ENCODE data around the gene WASF3. TPM values are rescaled to one million over a fixed set of nuclear protein-coding genes. Genes with fewer than 3 reads are reported as not detected.

The WASF3 gene
- total RNA-seq, 2 experiments from 2014 or later: 0.37 to 0.44 TPM

GRCh38 chr13:26706381-26706780, 148.9 kb downstream of the WASF3 start:
- intact Hi-C loops (cut with DNase I, micrococcal nuclease): loop anchor here (5.0 kb wide), 2 partner anchors 81 to 226 kb away; no protein-coding TSS in a partner anchor
- Mint-ChIP-seq H3K27ac (no peak overlapping the region), H3K27me3 (no peaks in the 10 kb centered on the region), H3K36me3 (ENCODE audit: low read depth) (no peaks in the 10 kb centered on the region), H3K4me1 (no peaks in the 10 kb centered on the region), H3K9me3 (ENCODE audit: low read depth) (no peaks in the 10 kb centered on the region), H3K4me3 (no peak overlapping the region)
- POLR2A ChIA-PET: no interaction called here
- ATAC-seq (no peak), DNase-seq (no peak)
- CTCF ChIA-PET: interaction anchor here (0.8 to 3.4 kb wide), 4 partner anchors 14 to 209 kb away, joined by 3 to 15 read pairs (median 4); no protein-coding TSS in a partner anchor

GRCh38 chr13:26707122-26708006, 149.9 kb downstream of the WASF3 start:
- ChIA-PET POLR2A (no interaction called here), CTCF (interaction anchor here (0.6 to 3.4 kb wide), 7 partner anchors 12 to 504 kb away, joined by 3 to 15 read pairs (median 4); no protein-coding TSS in a partner anchor)
- DNase-seq: peak; percentile 63
- Mint-ChIP-seq H3K4me3 (no peak overlapping the region), H3K4me1 (no peaks in the 10 kb centered on the region), H3K9me3 (ENCODE audit: low read depth) (no peaks in the 10 kb centered on the region), H3K36me3 (ENCODE audit: low read depth) (no peaks in the 10 kb centered on the region), H3K27ac (no peak overlapping the region), H3K27me3 (no peaks in the 10 kb centered on the region)
- intact Hi-C loops (cut with DNase I, micrococcal nuclease): loop anchor here (1.0 to 5.0 kb wide), 4 partner anchors 80 to 225 kb away; no protein-coding TSS in a partner anchor
- peak; percentile 85 for ATAC-seq

- DNase-seq: no peak
- POLR2A ChIA-PET: no interaction called here
- H3K36me3 Mint-ChIP-seq (ENCODE audit: low read depth): no peaks in the 10 kb centered on the region
Measured at GRCh38 chr13:26708007-26708297, 150.5 kb downstream of the WASF3 start.

GRCh38 chr13:26709461-26709860, 152.0 kb downstream of the WASF3 start:
- Mint-ChIP-seq H3K27ac (no peak overlapping the region), H3K27me3 (no peaks in the 10 kb centered on the region), H3K36me3 (ENCODE audit: low read depth) (no peaks in the 10 kb centered on the region), H3K4me3 (no peak overlapping the region), H3K9me3 (ENCODE audit: low read depth) (peaks cover 5% of the 10 kb centered on the region), H3K4me1 (no peaks in the 10 kb centered on the region)
- POLR2A ChIA-PET: no interaction called here
- CTCF ChIA-PET: no interaction called here
- intact Hi-C loops (cut with DNase I, micrococcal nuclease): loop anchor here (5.0 kb wide), 2 partner anchors 78 to 223 kb away; no protein-coding TSS in a partner anchor
- no peak for DNase-seq
- ATAC-seq: no peak

More at GRCh38 chr13:26708007-26708297, 150.5 kb downstream of the WASF3 start:
- H3K9me3 Mint-ChIP-seq (ENCODE audit: low read depth): peaks cover 5% of the 10 kb centered on the region
- H3K27me3 Mint-ChIP-seq: no peaks in the 10 kb centered on the region
- CTCF ChIA-PET: interaction anchor here (0.8 to 3.4 kb wide), 4 partner anchors 11 to 505 kb away, joined by 3 to 15 read pairs (median 4); no protein-coding TSS in a partner anchor
- H3K4me1 Mint-ChIP-seq: no peaks in the 10 kb centered on the region
- no peak for ATAC-seq
- no peak overlapping the region for H3K27ac Mint-ChIP-seq
- intact Hi-C loops (cut with DNase I, micrococcal nuclease): loop anchor here (5.0 kb wide), 2 partner anchors 79 to 224 kb away; no protein-coding TSS in a partner anchor
- no peak overlapping the region for H3K4me3 Mint-ChIP-seq

- ATAC-seq (no peak), DNase-seq (no peak)
- Mint-ChIP-seq H3K36me3 (ENCODE audit: low read depth) (no peaks in the 10 kb centered on the region), H3K4me3 (no peak overlapping the region), H3K27me3 (no peaks in the 10 kb centered on the region), H3K9me3 (ENCODE audit: low read depth) (peaks cover 5% of the 10 kb centered on the region), H3K4me1 (no peaks in the 10 kb centered on the region), H3K27ac (no peak overlapping the region)
- intact Hi-C loops (cut with DNase I, micrococcal nuclease): no loop called here
- POLR2A ChIA-PET: no interaction called here
- CTCF ChIA-PET: interaction anchor here (0.7 to 1.6 kb wide), 3 partner anchors 12 to 104 kb away, joined by 3 to 6 read pairs (median 3); no protein-coding TSS in a partner anchor
Measured at GRCh38 chr13:26710166-26710565, 152.7 kb downstream of the WASF3 start.

GRCh38 chr13:26711211-26711610, 153.7 kb downstream of the WASF3 start:
- H3K4me1 Mint-ChIP-seq: no peaks in the 10 kb centered on the region
- no peaks in the 10 kb centered on the region for H3K27me3 Mint-ChIP-seq
- ATAC-seq (no peak), DNase-seq (no peak)
- no peaks in the 10 kb centered on the region for H3K36me3 Mint-ChIP-seq (ENCODE audit: low read depth)
- intact Hi-C loops (cut with DNase I, micrococcal nuclease): no loop called here
- POLR2A ChIA-PET: no interaction called here
- no peak overlapping the region for H3K4me3 Mint-ChIP-seq
- H3K27ac Mint-ChIP-seq: no peak overlapping the region
- H3K9me3 Mint-ChIP-seq (ENCODE audit: low read depth): peaks cover 5% of the 10 kb centered on the region
- CTCF ChIA-PET: interaction anchor here (0.7 to 1.6 kb wide), 4 partner anchors 13 to 957 kb away, joined by 3 to 8 read pairs (median 4); no protein-coding TSS in a partner anchor

GRCh38 chr13:26713341-26713740, 155.9 kb downstream of the WASF3 start:
- no peak overlapping the region for H3K27ac Mint-ChIP-seq
- no peak for DNase-seq
- ChIA-PET POLR2A (no interaction called here), CTCF (interaction anchor here (0.6 to 0.9 kb wide), 2 partner anchors 218 to 1003 kb away, joined by 3 to 4 read pairs; no protein-coding TSS in a partner anchor)
- peaks cover 5% of the 10 kb centered on the region for H3K9me3 Mint-ChIP-seq (ENCODE audit: low read depth)
- no peaks in the 10 kb centered on the region for H3K27me3 Mint-ChIP-seq
- ATAC-seq: no peak
- no peak overlapping the region for H3K4me3 Mint-ChIP-seq
- H3K4me1 Mint-ChIP-seq: no peaks in the 10 kb centered on the region
- intact Hi-C loops (cut with DNase I, micrococcal nuclease): no loop called here
- no peaks in the 10 kb centered on the region for H3K36me3 Mint-ChIP-seq (ENCODE audit: low read depth)

- CTCF ChIA-PET: interaction anchor here (1.3 kb wide), 1 partner anchor 18 kb away, joined by 3 read pairs; no protein-coding TSS in a partner anchor
- no peaks in the 10 kb centered on the region for H3K36me3 Mint-ChIP-seq (ENCODE audit: low read depth)
- peaks cover 18% of the 10 kb centered on the region for H3K4me1 Mint-ChIP-seq
- no peaks in the 10 kb centered on the region for H3K27me3 Mint-ChIP-seq
- POLR2A ChIA-PET: no interaction called here
- H3K4me3 Mint-ChIP-seq: no peak overlapping the region
- peaks cover 5% of the 10 kb centered on the region for H3K9me3 Mint-ChIP-seq (ENCODE audit: low read depth)
- no peak overlapping the region for H3K27ac Mint-ChIP-seq
- DNase-seq: no peak
- ATAC-seq: no peak
- intact Hi-C loops (cut with DNase I, micrococcal nuclease): no loop called here
Measured at GRCh38 chr13:26716984-26717383, 159.5 kb downstream of the WASF3 start.

- intact Hi-C loops (cut with DNase I, micrococcal nuclease): no loop called here
- H3K4me1 Mint-ChIP-seq: peaks cover 24% of the 10 kb centered on the region
- no peak overlapping the region for H3K27ac Mint-ChIP-seq
- DNase-seq (no peak), ATAC-seq (no peak)
- no peaks in the 10 kb centered on the region for H3K9me3 Mint-ChIP-seq (ENCODE audit: low read depth)
- ChIA-PET CTCF (interaction anchor here (0.5 to 1.8 kb wide), 4 partner anchors 20 to 213 kb away, joined by 3 to 5 read pairs (median 4); no protein-coding TSS in a partner anchor), POLR2A (no interaction called here)
- no peak overlapping the region for H3K4me3 Mint-ChIP-seq
- H3K36me3 Mint-ChIP-seq (ENCODE audit: low read depth): no peaks in the 10 kb centered on the region
- no peaks in the 10 kb centered on the region for H3K27me3 Mint-ChIP-seq
Measured at GRCh38 chr13:26718146-26718545, 160.7 kb downstream of the WASF3 start.

GRCh38 chr13:26718872-26719271, 161.4 kb downstream of the WASF3 start:
- peaks cover 24% of the 10 kb centered on the region for H3K4me1 Mint-ChIP-seq
- ChIA-PET CTCF (interaction anchor here (0.8 to 2.4 kb wide), 5 partner anchors 10 to 212 kb away, joined by 3 to 8 read pairs (median 5); no protein-coding TSS in a partner anchor), POLR2A (no interaction called here)
- H3K27me3 Mint-ChIP-seq: no peaks in the 10 kb centered on the region
- ATAC-seq (no peak), DNase-seq (no peak)
- no peaks in the 10 kb centered on the region for H3K9me3 Mint-ChIP-seq (ENCODE audit: low read depth)
- H3K27ac Mint-ChIP-seq: no peak overlapping the region
- H3K4me3 Mint-ChIP-seq: no peak overlapping the region
- no peaks in the 10 kb centered on the region for H3K36me3 Mint-ChIP-seq (ENCODE audit: low read depth)
- intact Hi-C loops (cut with DNase I, micrococcal nuclease): no loop called here

- DNase-seq (no peak), ATAC-seq (no peak)
- CTCF ChIA-PET: interaction anchor here (0.5 to 2.4 kb wide), 9 partner anchors 11 to 1644 kb away, joined by 3 to 8 read pairs (median 4); no protein-coding TSS in a partner anchor
- peaks cover 24% of the 10 kb centered on the region for H3K4me1 Mint-ChIP-seq
- H3K27me3 Mint-ChIP-seq: no peaks in the 10 kb centered on the region
- no peak overlapping the region for H3K4me3 Mint-ChIP-seq
- no peak overlapping the region for H3K27ac Mint-ChIP-seq
- intact Hi-C loops (cut with DNase I, micrococcal nuclease): no loop called here
- POLR2A ChIA-PET: no interaction called here
- no peaks in the 10 kb centered on the region for H3K9me3 Mint-ChIP-seq (ENCODE audit: low read depth)
- no peaks in the 10 kb centered on the region for H3K36me3 Mint-ChIP-seq (ENCODE audit: low read depth)
Measured at GRCh38 chr13:26719356-26719945, 162.0 kb downstream of the WASF3 start.
